ENCODE data around the gene PPP2R2D.
"Not testable (repeated sequence)": the region's sequence is repeated elsewhere in the genome, so short reads cannot be mapped to it uniquely, and the experiment has no call there.

PPP2R2D gene

GRCh38 chr10:131919461-131919860, 18.7 kb downstream of the PPP2R2D start:
- ATAC-seq = not testable (repeated sequence)

- TF ChIP-seq TSHZ2 (CRISPR knock-in tag; IDR thresholded peaks at IDR 0.05) (no peak), PPARA (CRISPR knock-in tag; IDR thresholded peaks at IDR 0.05; ENCODE audit: borderline replicate concordance) (no peak), ZNF8 (CRISPR knock-in tag; IDR thresholded peaks at IDR 0.05) (no peak), CSDC2 (CRISPR knock-in tag; IDR thresholded peaks at IDR 0.05) (no peak), ESRRG (CRISPR knock-in tag; IDR thresholded peaks at IDR 0.05) (no peak), PATZ1 (CRISPR knock-in tag; IDR thresholded peaks at IDR 0.05; ENCODE audit: borderline replicate concordance) (no peak), SNAI2 (CRISPR knock-in tag; IDR thresholded peaks at IDR 0.05) (no peak), CSRNP3 (CRISPR knock-in tag; IDR thresholded peaks at IDR 0.05) (no peak), BACH2 (CRISPR knock-in tag; IDR thresholded peaks at IDR 0.05; ENCODE audit: borderline replicate concordance) (no peak), CREB5 (CRISPR knock-in tag; IDR thresholded peaks at IDR 0.05; ENCODE audit: low read depth) (no peak), RARB (CRISPR knock-in tag; IDR thresholded peaks at IDR 0.05) (no peak), POU6F1 (CRISPR knock-in tag; IDR thresholded peaks at IDR 0.05; ENCODE audit: borderline replicate concordance, low read depth) (no peak), TOX (CRISPR knock-in tag; IDR thresholded peaks at IDR 0.05; ENCODE audit: borderline replicate concordance) (no peak), TCF4 (CRISPR knock-in tag; IDR thresholded peaks at IDR 0.05; ENCODE audit: borderline replicate concordance) (no peak), ISL1 (CRISPR knock-in tag; IDR thresholded peaks at IDR 0.05) (no peak), ZNF565 (CRISPR knock-in tag; conservative IDR thresholded peaks at IDR 0.05; ENCODE audit: low read depth) (no peak), ARNTL (CRISPR knock-in tag; IDR thresholded peaks at IDR 0.05; ENCODE audit: borderline replicate concordance, low read depth) (no peak)
- no peak for ATAC-seq
These were observed 19.3 kb downstream of the PPP2R2D start for GRCh38 chr10:131920151-131920550.

- TF ChIP-seq CSRNP3 (CRISPR knock-in tag; IDR thresholded peaks at IDR 0.05) (no peak), GLIS3 (CRISPR knock-in tag; IDR thresholded peaks at IDR 0.05) (no peak), PPARA (CRISPR knock-in tag; IDR thresholded peaks at IDR 0.05; ENCODE audit: borderline replicate concordance) (no peak), ZNF8 (CRISPR knock-in tag; IDR thresholded peaks at IDR 0.05) (no peak), CSDC2 (CRISPR knock-in tag; IDR thresholded peaks at IDR 0.05) (no peak), ARNTL (CRISPR knock-in tag; IDR thresholded peaks at IDR 0.05; ENCODE audit: borderline replicate concordance, low read depth) (no peak), PATZ1 (CRISPR knock-in tag; IDR thresholded peaks at IDR 0.05; ENCODE audit: borderline replicate concordance) (no peak), CREB5 (CRISPR knock-in tag; IDR thresholded peaks at IDR 0.05; ENCODE audit: low read depth) (no peak), ISL1 (CRISPR knock-in tag; IDR thresholded peaks at IDR 0.05) (no peak), RARB (CRISPR knock-in tag; IDR thresholded peaks at IDR 0.05) (no peak), ZFP30 (CRISPR knock-in tag; IDR thresholded peaks at IDR 0.05) (no peak)
- no peak for ATAC-seq
These were observed 19.9 kb downstream of the PPP2R2D start for GRCh38 chr10:131920693-131921092.

Data from SK-N-SH treated with all-trans-retinoic acid at 6 μM for 48 hours (cell line).